ENCODE results near the gene BRF1.
A peak's percentile ranks its signal among the peaks of the same experiment; 100 is the strongest.
"Not testable (repeated sequence)": the region's sequence is repeated elsewhere in the genome, so short reads cannot be mapped to it uniquely, and the experiment has no call there.

Gene BRF1, protein sequence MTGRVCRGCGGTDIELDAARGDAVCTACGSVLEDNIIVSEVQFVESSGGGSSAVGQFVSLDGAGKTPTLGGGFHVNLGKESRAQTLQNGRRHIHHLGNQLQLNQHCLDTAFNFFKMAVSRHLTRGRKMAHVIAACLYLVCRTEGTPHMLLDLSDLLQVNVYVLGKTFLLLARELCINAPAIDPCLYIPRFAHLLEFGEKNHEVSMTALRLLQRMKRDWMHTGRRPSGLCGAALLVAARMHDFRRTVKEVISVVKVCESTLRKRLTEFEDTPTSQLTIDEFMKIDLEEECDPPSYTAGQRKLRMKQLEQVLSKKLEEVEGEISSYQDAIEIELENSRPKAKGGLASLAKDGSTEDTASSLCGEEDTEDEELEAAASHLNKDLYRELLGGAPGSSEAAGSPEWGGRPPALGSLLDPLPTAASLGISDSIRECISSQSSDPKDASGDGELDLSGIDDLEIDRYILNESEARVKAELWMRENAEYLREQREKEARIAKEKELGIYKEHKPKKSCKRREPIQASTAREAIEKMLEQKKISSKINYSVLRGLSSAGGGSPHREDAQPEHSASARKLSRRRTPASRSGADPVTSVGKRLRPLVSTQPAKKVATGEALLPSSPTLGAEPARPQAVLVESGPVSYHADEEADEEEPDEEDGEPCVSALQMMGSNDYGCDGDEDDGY

DNA sequence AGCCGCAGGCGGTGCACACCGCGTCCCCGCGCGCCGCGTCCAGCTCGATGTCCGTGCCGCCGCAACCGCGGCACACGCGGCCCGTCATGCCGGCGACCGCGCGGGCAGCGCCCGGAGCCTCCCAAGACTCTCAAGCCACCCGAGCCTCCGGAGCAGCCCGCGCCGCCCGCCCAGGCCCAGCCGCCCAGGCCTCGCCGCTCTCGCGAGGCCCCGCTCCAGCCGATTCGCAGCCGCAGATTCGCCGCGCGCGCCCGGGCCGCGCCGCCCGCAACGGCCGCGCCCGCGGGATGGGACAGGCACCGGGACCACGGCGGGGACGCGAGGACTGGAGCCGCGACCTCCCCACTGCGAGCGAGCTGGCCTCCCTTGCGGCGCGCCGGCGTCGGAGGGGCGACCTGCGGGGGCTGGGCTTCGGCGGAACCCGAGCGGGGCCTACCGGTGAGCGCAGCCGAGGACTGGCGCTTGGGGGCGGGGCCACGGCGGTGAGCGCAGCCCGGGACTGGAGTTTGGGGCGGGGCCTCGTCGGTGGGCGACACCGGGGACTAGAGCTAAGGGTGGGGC lies at the start of gene BRF1:
Gene BRF1 (minus strand): TSS at position 460 of the 561 bp plus-strand sequence. CDS start 372 bp downstream, at position 88.
- DNase-seq = peak; percentile 85 to 96

DNA sequence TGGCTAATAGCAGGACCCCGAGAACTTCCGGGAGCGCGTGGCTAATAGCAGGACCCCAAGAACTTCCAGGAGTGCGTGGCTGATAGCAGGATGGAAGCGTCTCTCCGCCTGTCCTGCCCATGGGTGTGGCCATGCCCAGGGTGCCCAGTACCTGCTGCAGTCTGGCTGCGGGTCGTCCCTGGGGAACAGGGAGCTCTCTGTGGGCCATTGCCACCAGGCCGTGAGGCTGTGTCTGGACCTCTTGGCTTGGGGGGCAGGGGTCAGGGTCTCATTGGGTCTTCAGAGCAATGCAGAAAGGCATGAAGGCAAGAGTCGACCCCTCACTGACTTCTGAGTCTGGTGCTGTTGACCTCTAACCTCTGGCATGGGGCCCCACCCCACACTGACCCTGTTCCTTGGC lies 49.2 kb upstream of the BRF1 start:
- no peak for DNase-seq

DNA sequence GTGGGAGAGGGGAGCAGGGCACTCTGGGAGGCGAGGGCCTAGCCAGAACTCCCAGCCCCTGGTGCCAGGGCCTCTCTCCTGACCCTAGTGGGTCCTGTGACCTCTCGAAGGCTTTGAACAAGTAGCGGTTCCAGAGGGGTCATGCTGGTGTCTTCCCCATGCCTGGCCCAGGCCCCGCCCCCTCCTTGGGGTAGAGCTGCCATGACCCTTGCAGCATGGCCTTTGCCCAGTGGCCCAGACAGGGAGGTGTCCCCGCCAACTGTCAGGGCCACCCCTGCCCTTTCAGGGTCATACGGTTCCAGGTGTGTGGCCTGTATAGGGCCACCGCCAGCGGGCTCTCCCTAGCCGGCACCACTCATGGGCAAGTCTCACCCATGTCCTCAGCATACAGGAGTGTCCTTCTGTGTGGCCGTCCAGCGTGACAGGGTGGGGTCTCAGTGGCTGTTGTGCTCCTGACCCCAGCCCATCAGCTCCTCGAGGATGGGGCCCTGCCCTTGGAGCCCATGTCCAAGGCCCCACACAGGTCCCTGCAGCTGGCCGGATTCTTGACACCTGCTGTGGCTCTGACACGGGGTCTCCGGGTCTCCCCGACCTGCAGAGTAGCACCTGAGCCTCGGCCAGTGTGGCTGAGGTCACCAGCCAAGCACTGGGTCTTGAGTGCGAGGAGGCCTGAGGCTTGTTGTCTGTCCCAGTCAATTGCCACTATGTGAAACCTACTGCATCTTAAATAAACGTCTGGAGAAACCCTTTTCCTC lies 48.3 kb upstream of the BRF1 start:
- no peak for DNase-seq

DNA sequence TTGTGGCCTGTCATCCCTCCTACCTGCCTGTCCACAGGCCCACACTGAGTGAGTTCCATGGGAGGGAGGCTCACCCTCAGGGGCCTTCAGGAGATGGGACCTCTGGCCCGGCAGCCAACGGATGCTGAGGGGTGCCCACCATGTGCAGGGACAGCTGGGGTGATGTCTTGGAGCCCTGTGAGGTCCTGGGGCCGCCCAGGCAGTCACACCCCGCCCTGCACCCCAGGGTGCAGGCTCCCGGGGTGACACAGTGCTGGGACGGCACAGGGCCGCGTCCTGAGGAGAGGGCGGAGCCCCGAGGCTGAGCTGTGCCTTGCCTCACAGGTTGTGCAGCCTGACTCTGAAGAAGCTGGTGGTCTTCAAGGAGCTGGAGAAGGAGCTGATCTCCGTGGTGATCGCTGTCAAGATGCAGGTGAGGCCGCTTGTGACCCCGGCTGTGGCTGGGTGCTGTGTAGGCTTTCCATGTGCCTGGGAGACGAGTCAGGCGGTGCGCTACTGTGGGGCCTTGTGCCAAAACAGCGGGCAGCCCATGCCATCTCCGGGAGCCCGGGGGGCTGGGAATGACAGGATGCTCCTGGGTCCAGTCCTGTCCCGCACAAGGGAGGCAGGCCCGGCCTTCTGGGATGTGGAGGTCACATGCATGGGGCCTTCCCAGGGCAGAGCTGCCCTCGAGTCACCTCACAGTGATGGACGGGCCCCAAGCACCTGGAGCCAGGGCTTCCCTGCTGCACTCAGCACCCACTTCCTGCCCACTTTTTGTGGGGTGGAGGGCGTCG lies 47.6 kb upstream of the BRF1 start:
- DNase-seq = no peak

DNA sequence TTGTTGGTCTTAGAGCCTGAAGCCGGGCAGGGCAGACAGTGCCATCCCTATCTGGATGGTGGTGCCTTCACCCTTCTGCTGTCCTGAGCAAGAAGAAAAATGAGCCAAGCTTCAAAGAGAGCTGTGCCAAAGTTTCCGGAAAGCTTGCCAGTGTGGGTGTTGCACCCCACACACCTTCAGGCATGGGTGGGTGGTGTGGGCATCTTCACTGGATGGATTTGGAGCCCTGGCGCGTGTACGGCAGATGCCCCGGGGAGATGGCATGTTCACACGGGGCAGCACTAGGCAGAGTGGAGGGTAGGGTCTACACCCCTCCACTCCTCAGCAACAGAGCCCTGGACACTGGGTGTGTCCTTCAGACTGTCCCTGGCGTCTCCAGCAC lies 46.8 kb upstream of the BRF1 start:
- DNase-seq = no peak

DNA sequence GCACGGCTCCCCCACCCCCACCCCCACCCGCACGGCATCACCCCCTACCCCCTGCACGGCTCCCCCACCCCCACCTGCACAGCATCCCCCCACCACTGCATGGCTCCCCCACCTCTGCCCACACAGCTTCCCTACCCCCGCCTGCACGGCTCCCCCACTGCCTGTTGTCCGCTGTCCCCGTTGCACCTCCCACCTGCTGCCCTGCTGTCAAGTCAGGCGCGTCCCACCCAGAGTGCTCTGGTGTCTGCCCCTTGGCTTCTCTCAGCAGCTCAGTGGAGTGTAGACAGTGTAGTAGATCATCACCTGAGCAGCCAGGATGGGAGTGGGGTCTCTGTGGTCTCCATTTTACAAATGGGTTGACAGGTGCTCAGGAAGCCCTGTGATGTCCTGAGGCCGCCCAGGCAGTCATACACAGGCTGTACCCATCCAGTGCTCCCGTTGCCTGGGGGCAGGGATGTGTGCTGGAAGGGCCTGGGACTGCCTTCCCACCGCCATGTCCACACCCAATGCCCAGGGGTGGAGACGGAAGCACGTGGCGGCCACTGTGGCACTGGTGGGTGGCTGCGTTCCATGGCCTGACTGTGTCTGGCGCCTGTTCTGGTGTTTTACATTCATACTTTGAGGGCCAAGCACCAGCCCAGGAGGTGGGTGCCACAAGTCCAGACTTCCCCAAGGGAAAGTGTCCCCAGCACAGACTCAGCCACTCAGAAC lies 46.2 kb upstream of the BRF1 start:
- DNase-seq = no peak

DNA sequence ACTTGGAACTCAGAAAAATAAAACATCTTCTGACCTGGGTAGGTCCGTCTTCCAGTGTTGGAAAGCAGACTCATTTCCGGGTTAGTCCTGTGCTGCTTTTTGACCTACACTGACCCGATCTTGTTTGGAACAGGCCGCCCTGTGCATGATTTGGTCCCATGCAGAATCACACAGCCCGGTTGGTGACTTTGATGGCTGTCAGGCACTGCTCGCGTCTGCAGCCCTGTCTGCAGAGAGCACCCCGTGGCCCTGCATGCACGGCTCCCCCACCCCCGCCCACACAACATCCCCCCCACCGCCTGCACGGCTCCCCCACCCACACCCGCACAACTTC lies 45.4 kb upstream of the BRF1 start:
- DNase-seq = no peak

DNA sequence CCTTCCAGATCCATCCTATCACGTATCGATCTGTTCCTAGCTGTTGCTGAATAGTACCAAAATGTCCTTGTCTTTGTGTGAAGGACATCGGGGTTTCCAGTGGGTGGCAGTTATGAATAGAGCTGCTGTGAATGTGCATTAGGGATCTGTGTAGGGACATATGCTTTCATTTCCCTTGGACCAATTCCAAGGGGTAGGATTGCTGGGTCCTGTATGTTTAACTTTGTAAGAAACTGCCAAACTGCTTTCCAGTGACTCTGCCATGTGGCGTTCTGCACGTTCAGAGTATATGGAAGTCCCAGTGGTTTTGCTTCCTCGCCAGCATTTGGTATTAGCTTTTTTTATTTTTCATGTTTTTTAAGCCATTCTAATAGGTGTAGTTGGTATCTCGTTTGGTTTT lies 42.4 kb upstream of the BRF1 start:
- DNase-seq = no peak

DNA sequence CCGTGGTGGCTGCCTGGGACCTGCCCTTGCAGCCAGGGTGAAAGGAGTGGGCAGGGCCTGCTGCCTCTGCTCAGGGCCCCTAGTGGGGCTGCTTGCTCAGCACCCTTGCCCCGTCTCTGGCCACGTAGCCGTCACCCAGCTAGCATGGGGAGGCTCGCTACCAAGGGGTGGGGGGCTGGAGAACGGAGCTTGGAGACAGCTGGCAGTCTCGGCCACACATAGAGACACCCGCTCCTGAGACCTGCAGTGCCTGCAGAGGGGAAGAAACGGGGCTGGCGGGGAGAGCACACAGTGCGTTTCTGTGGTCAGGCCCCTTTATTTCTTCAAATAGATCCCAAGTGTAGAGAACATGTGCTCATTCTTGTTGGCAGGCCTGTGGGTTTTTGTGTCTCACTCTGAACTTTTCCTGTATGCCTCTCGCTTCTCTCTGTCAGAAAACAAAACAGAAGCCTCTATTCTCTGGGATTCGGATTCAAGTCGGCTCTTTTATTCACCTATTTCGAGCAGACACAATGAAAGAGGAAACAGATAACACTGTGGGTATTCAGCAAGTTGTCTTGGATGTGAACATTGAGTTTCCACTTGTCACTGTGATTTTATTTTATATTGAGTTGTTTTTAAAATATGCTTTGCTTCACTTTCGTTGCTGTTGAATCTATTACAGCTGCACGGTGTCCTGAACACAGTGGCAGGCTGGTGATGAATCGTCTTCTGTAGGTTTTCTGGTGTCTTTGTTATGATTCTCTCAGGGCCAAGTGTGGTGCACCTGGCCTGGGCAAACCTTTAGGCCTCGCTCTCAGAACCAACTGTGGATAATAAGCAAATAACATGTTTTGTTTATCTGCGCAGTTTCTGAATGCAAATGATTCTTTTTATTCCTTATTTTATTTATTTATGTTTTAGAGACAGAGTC lies 40.3 kb upstream of the BRF1 start:
- no peak for DNase-seq

DNA sequence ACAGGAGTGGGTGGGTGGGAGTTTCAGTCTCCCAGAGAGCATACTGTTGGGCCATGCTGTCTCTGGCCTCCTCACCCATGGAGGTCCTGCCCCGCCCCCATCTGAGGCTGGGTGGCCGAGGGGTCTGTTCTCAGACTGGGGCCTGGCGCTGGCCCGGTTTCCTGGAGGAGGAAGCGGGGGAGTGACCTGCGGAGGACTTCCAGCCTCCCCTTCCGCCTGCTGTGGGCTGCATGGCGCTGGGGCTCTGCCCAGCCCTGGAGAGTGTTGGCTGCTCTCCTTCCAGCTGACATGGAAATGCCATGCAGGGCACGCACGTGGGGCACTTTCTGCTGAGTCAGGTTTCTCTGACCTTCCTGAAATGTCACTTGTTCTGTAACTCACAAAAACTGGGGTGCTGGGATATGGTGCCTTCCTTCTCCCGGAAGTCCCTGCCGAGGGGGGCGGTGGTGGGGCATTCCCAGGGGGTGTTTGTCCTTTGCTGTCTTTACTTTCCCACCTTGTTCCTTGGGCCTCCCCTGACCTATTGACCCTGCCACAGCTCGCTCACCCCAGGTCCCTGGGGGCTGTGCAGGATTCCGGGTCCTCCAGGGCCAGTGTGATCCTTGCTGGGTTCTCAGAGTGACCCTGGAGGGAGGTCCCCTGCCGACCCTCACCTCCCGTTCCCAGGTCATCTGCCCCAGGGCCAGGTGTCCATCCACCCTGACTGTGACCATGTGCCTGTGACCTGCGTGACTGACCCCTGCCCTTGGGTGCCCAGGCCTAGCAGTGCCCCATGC lies 37.4 kb upstream of the BRF1 start:
- no peak for DNase-seq

DNA sequence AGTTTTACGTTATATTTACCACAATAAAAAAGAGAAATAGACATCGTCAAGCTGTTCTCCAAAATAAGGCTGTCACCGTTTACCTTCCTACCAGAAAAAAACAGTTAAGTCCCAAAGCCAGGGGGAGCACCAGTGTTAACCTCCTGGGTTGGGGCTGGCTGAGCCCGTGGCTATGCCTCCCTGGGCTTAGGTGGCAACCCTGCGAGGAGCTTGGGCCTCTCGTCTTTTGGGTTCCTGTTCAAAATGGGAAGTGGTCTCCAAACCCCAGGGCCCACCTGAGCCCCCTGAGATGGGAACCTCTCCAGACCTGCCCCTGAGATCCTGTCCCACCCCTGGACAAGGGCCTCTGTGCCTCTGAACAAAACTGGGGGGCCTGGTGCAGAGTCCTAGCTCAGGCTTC lies 36.6 kb upstream of the BRF1 start:
- no peak for DNase-seq

DNA sequence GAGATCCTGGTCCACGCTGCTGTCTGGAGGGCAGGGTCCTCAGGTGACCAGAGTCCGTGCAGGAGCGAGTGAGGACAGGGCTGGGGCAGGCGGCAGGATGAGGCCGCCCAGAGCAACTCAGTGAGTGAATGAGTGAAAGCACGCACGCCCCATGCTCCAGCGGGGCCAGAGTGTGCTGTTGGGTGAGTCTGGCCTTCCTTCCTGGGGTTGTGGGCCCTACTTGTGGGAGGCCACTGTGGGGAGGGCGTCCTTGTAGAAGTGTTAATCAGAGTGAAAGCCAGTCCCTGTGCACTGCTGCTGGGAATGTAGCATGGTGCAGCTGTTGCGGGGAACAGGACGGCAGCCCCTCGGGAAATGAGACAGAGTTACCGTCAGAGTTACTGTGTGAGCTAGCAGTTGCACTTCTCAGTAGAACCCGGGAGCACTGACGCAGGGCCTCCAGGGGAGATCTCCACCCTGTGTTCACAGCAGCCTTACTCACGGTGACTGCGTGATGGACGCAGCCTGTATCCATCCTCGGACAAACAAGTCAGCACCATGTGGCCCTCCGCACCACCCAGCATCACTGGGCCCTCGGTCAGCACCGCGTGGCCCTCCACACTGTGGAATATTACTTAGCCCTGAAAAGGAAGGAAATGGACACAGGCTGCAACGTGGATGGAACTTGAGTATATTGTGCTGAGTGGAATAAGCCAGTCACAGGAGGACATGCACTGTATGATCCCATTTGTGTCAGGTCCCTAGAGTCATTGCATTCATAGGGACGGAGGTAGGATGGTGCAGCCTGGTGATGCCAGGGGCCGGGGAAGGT lies 35.9 kb upstream of the BRF1 start:
- no peak for DNase-seq

DNA sequence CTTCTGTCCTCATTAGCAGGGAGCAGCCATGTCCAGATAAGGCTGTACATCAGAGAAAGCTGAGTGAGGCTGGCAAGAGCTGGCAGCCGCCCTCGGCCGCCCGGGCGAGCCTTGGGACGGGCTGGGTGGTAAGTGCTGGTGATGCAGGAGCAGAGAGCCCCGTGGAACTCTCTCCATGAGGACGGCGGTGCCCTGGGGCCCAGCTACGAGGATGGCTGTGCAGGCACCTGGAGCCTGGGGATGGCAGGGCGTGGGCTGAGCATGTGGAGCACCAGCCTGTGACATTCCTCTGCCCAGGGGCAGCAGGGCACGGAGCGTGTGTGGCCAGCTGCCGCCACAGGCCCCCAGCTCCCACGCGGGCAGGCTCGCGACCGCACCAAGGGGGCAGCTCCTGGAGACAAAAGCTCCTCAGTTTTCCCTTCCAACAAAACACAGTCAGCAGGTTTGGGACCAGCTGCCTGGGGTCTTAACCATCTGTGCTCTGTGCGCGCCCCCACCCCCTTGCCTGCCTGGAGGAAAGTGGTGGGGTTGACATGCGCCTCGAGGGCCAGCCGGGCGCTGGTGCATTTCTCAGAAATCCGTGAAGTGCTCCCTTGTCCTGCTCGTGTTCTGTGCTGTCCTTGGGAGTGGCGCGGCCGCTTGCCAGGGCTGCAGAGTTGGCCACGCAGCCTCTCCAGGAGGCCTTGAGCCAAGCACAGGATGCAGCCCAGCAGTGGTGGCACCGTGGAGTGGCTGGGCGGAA lies 35.1 kb upstream of the BRF1 start:
- no peak for DNase-seq

DNA sequence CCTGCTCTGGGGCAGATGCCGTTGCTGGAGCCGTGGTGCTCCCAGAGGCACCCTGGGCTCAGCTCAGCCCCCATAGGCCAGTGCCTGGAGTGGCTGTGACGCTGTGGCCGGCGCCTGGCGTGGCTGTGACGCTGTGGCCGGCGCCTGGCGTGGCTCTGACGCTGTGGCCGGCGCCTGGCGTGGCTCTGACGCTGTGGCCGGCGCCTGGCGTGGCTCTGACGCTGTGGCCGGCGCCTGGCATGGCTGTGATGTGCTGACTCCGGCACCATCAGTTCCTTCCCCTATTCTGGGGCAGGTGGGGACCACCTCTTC lies 34.4 kb upstream of the BRF1 start:
- not testable (repeated sequence) for DNase-seq

DNA sequence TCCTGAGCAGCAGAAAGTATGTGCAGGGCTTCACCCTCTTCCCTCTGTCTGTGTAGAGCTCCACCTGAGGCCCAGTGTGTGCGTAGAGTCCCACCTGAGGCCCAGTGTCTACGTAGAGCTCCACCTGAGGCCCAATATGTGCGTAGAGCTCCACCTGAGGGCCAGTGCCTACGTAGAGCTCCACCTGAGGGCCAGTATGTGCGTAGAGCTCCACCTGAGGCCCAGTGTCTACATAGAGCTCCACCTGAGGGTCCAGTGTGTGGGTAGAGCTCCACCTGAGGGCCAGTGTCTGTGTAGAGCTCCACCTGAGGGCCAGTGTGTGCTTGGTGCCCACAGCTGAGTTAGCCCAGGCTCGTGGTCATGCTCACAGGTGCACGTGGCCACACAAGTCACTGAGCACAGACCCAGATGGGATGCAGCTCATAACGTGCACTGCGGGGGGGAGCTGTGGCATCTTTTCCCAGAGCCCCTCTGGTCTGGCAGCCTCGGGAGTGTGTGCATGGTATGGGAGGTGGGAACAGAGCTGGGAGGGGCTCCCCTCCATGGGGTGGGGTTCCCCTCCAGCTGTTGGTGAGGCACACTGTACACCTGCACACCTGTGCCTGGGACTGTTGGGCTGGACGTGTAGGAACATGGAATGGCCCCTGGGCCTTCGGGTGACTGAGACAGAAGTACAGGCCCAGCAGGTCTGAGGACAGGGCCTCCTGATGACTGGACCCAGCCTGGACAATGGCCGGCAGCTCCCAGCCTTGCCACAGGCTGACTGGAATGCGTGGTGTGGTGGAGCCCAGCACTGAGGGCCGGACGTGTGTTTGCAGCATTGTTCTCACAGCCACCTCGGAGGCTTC lies 33.8 kb upstream of the BRF1 start:
- no peak for DNase-seq

DNA sequence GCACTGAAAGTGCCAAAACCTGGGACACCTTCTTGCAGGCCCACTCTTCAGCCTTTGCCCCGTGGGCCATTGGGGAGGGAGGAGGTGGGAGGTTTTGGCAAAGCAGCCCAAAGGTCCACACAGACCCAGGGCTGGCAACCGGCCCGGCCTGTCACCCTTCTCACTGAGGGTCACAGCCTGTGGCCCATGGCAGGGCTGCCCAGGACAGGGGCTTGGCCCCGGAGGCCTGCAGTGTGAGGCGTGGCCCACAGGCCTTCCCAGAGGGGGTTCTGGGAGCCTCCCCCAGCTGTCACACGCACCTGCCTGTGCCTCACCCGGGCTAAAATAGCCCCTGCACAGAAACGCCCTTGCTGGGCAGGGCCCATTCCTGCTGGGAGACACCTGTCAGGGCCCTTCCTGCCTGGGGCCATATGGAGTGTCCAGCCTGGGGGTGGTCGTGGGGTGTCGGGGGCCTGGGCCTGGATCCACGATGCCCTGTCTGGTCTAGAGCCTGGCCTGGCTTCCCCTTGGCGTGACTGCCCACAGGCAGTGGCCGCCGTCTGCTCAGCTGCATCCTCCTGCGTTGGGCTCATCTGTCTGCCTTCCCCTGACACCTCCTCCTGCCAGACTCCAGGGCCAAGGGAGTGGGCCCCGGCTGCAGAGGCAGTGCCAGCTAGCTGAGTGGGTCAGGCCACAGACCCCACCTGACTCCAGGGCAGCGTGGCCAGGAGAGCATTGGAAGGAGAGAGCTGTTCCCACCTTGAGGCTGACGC lies 33.0 kb upstream of the BRF1 start:
- DNase-seq = no peak

DNA sequence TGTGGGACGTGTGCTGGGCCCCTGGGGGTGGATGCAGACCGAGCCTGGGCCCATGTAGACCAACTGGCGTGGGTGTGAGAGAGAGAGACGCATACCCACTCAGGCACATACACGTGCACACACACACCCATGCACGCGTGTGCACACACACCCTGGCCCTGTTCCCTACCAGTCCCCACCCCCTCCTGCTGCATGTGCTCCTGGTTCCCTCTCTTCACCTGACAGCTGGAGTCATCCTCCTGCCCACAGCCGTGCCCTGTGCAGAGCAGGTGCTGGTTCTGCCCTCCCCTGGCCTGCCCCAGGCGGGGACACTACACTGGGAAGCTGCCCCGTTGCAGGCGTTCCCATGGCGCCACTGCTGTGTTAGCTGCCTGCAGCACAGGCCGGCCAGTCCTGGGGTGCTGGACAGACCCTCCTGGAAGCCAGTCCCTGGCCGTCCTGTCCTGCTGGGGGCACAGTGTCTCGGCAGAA lies 32.3 kb upstream of the BRF1 start:
- DNase-seq = no peak

Measured in SW 1271 (cell line).